GM21619 (cell line): ENCODE data around the gene ZNF10.

Source experiments
- ATAC-seq: cut with Tn5 transposase; IDR thresholded peaks from one replicate; pipeline ENCODE4 v1.9.1; 2021; ENCODE audit not compliant: unreplicated experiment

The ZNF10 gene

DNA sequence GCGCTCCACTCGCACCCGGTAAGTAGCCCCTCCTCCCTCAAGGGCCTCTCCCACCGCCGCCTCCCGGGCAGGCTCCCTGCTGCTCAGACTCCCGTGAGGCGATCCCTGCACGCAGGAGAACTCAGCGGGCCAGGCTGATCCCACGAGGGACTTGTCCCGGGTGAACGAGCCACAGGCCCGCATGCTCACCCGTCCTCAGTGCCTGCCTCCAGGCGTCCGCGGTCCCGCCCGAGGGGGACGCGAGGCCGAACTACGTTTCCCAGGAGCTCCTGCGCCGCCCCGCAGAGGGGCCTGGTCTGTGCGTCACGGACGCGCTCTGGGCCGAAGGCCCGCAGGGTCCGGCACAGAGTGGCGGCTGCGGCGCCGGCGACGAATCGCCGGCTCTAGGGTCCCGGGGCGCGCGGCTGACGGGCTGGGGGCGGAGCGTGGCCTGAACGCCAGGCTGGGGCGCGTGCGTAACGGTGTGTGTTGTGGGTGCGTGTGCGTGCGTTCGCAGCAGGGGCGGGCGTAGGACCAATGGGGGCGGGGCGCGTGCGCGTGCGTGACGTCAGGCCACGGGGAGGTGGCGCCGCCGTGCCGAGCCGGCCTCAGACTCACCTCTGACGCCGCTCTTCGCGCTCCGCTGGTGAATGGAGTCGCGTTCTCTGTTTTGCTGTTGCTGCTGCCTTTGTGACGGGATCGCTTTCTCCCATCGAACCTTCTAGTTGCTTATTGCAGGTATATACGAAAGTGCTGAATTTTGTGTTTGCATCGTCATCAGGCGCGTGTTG, at the start of gene ZNF10, which contains the start of gene ZNF891:
TSS of gene ZNF10 (plus strand) at position 590 of the 770 bp plus-strand sequence. CDS start 13,866 bp downstream, outside the sequence.
TSS of gene ZNF891 (minus strand) at position 237 of the 770 bp plus-strand sequence. CDS start 8,356 bp downstream, outside the sequence.
- ATAC-seq, result peak; percentile 93

DNA sequence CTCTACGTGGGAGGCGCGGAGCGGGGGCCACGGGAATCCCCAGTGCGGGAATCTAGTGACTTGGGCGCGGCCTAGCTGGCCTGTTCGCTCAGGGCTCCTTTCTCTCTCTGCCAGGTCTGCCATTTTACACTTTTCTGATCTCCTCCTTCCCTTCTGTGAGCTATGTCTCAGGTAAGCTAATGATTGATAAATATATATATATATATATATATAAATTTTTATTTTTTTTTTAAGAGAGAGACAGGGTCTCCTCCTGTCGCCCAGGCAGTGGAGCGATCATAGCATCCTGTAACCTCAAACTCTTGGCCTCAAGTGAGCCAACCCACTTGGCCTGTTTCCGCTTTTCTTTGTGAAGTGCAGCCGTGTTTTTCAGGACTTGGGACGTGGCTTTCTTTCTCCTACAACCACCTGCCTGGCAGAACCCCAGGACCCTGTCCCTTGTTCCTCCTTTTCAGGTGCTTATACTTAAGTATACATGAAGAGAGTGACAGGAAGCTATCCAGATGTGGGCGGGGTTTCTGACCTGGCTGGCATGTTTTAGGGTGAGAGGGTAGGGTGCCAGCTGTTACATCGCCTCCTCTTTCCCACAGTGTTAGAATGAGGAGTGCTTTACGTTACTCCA, 49.2 kb upstream of the ZNF10 start:
- ATAC-seq, result no peak

DNA sequence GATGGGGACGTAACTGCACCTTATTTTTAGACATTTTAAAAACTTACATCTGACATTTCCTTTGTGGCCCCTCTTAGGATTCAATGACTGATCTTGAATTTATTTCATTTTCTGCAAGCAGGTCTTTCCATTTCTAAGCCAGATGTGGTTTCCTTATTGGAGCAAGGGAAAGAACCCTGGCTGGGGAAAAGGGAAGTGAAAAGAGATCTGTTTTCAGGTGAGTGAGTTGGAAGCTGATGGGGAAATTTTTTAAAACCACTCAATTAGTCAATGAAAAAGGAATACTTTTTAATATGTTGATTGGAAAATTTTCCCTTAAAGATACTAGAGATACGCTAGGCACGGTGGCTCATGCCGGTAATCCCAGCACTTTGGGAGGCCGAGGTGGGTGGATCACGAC, 47.1 kb upstream of the ZNF10 start:
- no peak for ATAC-seq

DNA sequence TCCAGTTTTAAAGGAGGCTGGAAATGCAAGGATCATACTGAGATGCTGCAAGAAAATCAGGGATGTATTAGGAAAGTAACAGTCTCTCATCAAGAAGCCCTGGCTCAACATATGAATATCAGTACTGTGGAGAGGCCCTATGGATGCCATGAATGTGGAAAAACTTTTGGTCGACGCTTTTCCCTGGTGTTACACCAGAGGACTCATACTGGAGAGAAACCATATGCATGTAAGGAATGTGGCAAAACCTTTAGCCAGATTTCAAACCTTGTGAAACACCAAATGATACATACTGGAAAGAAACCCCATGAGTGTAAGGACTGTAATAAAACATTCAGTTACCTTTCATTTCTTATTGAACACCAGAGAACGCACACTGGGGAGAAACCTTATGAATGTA, 24.8 kb upstream of the ZNF10 start:
- no peak for ATAC-seq

GRCh38 chr12:133106253-133106652, 24.2 kb upstream of the ZNF10 start:
- ATAC-seq, result no peak

- no peak for ATAC-seq
Measured at GRCh38 chr12:133107121-133107520, 23.3 kb upstream of the ZNF10 start.

DNA sequence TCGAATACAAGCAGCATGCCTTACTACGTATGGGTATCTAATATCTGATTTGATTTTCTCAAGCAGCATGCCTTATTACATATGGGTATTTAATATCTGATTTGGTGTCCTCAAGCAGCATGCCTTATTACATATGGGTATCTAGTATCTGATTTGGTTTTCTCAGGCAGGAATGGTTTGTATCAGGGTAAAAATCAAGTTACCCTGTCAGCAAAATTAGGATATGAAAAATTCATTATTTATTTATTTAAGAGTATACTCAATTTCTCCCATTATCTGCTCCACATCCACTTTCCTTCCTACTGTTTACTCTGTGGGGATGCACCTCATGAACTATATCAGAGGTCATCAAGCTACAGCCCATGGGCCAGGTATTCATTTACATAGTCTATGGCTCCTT, 22.3 kb upstream of the ZNF10 start:
- ATAC-seq, result no peak

DNA sequence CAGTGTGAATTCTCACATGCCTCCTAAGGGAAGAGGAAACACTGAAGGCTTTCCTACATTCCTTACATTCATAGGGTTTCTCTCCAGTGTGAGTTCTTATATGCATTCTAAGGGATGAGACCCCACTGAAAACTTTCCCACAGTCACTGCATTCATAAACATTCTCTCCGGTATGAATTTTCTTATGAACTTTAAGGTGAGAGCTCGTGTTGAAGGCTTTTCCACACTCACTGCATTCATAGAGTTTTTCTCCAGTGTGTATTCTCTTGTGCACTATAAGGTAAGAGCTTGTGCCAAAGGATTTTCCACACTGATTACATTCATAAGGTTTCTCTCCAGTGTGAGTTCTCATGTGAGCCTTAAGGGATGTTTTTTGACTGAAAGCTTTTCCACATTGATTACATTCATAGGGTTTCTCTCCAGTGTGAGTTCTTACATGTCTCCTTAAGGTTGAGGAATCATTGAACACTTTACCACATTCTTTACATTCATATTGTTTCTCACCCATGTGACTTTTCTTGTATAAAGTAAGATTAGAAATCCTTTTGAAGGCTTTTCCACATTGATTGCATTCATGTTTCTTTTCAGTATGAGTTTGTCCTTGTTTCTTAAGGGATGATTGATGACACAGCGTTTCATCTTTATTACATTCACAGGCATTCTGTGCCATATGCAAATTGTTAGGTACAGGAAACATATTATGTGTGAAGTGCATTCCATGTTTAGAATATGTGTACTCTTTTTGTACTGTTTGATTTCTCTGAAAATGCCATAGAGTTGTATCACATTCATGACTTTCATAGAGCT, 9.8 kb upstream of the ZNF10 start:
- no peak for ATAC-seq

DNA sequence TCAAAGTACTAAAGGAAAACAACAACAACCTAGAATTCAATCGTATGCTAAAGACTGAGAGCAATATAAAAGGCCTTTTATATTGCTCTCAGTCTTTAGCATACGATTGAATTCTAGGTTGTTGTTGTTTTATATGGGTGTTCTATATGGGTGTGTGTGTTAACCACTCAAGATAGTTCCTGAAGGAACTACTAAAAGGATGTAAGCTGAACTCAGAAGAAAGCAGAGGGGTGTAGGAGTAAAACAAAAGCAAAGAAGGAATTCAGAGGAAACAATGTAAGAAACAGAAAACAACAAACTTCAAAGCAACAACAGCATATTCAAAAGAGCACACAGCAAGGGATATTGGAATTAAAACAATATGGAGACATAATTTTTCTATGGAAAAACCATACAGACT, 5.8 kb upstream of the ZNF10 start:
- ATAC-seq, result no peak

DNA sequence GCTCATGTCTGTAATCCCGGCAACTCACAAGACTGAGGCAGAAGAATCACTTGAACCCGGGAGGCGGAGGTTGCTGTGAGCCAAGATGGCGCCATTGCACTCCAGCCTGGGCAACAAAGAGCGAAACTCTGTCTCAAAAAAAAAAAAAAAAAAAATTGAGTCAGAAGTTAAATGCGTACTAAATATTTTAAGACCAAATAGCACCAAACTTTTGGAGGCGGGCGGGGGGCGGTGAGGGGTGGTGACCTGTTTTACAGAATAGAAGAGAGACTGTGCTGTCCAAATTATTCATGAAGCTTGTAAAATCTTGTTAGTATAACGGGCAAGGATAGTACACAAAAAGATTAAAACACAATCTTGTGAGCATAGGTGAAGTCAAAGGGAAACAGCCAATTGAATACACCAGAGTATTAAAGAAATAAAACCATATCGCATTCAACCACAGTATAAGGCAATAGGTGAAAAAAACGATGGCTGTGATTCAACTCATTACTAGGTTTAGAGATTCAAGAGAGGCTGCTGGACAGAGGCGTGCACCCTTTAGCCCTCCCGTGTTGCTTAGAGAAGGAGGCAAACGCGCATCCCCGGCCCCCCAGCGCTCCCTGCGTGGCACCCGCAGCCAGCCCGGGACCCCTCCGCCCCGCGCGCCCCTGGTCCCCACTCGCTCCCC, 924 bp upstream of the ZNF10 start:
- no peak for ATAC-seq

DNA sequence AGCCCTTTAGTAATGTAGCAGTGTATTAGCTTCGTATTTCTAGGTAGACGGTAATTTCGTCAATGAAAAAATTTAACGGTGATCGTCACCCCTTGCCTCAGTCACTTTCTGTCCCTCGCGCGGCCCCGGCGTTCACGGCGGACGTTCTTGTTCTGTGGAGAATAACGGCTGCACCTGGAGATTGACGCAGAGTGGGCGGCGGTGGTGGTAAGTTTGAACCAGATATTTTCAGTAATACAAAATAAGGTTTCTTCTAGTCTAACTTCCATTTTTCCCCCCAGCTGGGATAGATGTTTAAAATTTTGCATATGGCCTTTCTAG, 341 bp downstream of the ZNF10 start:
- ATAC-seq, result no peak

- no peak for ATAC-seq
Measured at GRCh38 chr12:133135747-133136146, 5.3 kb downstream of the ZNF10 start.

DNA sequence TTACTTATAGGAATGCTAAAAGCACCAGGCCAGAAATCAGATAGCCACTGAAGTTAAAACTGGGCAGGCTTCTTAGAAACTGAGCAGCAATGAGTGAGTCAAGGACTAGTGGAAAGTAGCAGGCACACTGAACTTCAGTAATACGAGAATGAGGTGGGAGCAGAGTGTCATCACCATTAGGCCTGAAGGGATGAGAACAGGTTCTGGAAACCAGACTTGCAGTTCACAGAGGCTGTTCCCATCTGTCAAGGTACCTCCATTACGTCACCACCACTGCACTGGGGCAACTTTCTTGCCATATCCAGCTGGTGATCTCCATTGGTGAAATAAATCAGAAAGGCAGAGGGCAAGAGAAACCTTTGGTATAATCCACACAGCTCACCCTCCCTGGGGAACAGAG, 15.6 kb downstream of the ZNF10 start:
- ATAC-seq, result no peak

DNA sequence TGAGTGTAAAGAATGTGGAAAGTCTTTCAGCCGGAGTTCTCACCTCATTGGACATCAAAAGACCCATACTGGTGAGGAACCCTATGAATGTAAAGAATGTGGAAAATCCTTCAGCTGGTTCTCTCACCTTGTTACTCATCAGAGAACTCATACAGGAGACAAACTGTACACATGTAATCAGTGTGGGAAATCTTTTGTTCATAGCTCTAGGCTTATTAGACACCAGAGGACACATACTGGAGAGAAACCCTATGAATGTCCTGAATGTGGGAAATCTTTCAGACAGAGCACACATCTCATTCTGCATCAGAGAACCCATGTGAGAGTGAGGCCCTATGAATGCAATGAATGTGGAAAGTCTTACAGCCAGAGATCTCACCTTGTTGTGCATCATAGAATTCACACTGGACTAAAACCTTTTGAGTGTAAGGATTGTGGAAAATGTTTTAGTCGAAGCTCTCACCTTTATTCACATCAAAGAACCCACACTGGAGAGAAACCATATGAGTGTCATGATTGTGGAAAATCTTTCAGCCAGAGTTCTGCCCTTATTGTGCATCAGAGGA, 25.8 kb downstream of the ZNF10 start:
- no peak for ATAC-seq

- ATAC-seq, result no peak
Measured at GRCh38 chr12:133165776-133166175, 35.3 kb downstream of the ZNF10 start.

- no peak for ATAC-seq
Measured at GRCh38 chr12:133172491-133172890, 42.1 kb downstream of the ZNF10 start.

DNA sequence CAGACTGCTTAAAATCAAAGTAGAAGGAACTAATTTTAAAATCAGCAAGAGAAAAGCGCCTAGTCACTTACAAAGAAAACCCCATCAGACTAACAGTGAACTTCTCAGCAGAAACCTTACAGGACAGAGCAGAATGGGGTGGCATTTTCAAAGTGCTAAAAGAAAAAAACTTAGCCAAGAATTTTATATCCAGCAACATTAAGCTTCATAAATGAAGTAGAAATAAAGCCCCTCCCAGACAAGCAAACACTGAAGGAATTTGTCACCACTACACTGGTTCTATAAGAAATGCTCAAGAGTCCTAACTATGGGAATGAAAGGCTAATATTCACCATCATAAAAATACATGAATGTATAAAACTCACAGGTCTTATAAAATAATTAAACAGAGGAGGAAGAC, 44.5 kb downstream of the ZNF10 start:
- ATAC-seq, result no peak

DNA sequence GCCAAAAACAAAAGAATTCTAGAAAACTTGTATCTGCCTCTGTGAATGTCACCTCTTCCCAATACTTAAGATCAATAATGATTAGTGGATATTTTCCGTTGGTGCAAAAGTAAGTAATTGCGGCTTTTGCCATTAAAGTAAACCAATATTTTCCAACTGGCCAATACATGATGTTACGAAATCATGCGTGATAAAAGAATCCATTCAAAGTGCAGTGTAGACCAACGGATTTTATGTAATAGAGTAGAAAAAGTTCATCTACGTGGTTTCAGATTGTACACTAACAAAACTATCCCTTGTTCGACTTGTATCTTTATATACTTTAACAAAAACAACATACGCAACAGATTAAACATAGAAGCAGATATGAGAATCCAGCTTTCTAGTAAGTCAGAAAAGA, 50.2 kb downstream of the ZNF10 start:
- no peak for ATAC-seq

GRCh38 chr12:133181238-133181959, 51.0 kb downstream of the ZNF10 start, which contains the start of gene ZNF268:
ZNF268 (plus strand) TSS chr12:133181495; CDS start chr12:133181998, 503 bp downstream.
- peak; percentile 91 for ATAC-seq

GRCh38 chr12:133190176-133190575, 59.7 kb downstream of the ZNF10 start:
- ATAC-seq, result no peak
